HepG2 (cell line): Measurements from ENCODE around the gene TSNAXIP1. TPM values are rescaled to one million over a fixed set of nuclear protein-coding genes. Genes with fewer than 3 reads are reported as not detected.

Source experiments
- CBX1 ChIP-seq: IDR thresholded peaks from one replicate; pipeline ENCODE4 v1.6.1; 2016; ENCODE audit warnings: antibody characterized with exemption, low read depth
- DR1 ChIP-seq: sonication (generic); formaldehyde crosslinking; IDR thresholded peaks from 2 replicates; pipeline ENCODE4 v1.8.0; 2021; ENCODE audit warnings: mild to moderate bottlenecking, missing genetic modification reagents, inconsistent platforms
- ETV6 ChIP-seq: sonication (generic); formaldehyde crosslinking; conservative IDR thresholded peaks from 2 replicates; pipeline ENCODE4 v1.4.0; 2020; ENCODE audit warnings: missing genetic modification reagents
- HOXA7 ChIP-seq: sonication (generic); formaldehyde crosslinking; IDR thresholded peaks from 2 replicates; pipeline ENCODE4 v1.8.1; 2022; ENCODE audit warnings: mild to moderate bottlenecking, missing genetic modification reagents, moderate library complexity
- KAT2B ChIP-seq: fragments of 150-350 bp; IDR thresholded peaks from 2 replicates; pipeline ENCODE4 v1.6.1; 2014; ENCODE audit warnings: low read depth, low read length, borderline replicate concordance
- NCOA1 ChIP-seq: sonication (generic); formaldehyde crosslinking; IDR thresholded peaks from 2 replicates; pipeline ENCODE4 v1.9.0; 2021; ENCODE audit warnings: missing genetic modification reagents
- NFAT5 ChIP-seq: sonication (generic); formaldehyde crosslinking; IDR thresholded peaks from 2 replicates; pipeline ENCODE4 v1.4.0; 2020; ENCODE audit warnings: missing genetic modification reagents
- PBX3 ChIP-seq: sonication (generic); formaldehyde crosslinking; IDR thresholded peaks from 2 replicates; pipeline ENCODE4 v1.8.1; 2023; ENCODE audit warnings: missing genetic modification reagents, inconsistent platforms, borderline replicate concordance
- PHF21A ChIP-seq: sonication (generic); formaldehyde crosslinking; IDR thresholded peaks from 2 replicates; pipeline ENCODE4 v1.5.0; 2020; ENCODE audit warnings: mild to moderate bottlenecking, missing genetic modification reagents
- RBFOX2 ChIP-seq: fragments of 200-400 bp; formaldehyde crosslinking; IDR thresholded peaks from 2 replicates; pipeline ENCODE4 v1.6.1; 2017; ENCODE audit warnings: low read depth, mild to moderate bottlenecking, low read length
- SNAI1 ChIP-seq: sonication (generic); formaldehyde crosslinking; IDR thresholded peaks from 2 replicates; pipeline ENCODE4 v1.5.0; 2020; ENCODE audit warnings: mild to moderate bottlenecking, missing genetic modification reagents, borderline replicate concordance
- TAF15 ChIP-seq: fragments of 200-400 bp; formaldehyde crosslinking; IDR thresholded peaks from one replicate; pipeline ENCODE4 v1.6.1; 2018; ENCODE audit warnings: mild to moderate bottlenecking, low read depth, low read length; ENCODE audit not compliant: poor library complexity, severe bottlenecking
- ZNF317 ChIP-seq: sonication (generic); formaldehyde crosslinking; IDR thresholded peaks from 2 replicates; pipeline ENCODE4 v1.5.0; 2020; ENCODE audit warnings: mild to moderate bottlenecking, missing genetic modification reagents
- ZNF431 ChIP-seq: sonication (generic); formaldehyde crosslinking; IDR thresholded peaks from 2 replicates; pipeline ENCODE4 v1.9.0; 2022; ENCODE audit warnings: missing genetic modification reagents, low read depth, mild to moderate bottlenecking, borderline replicate concordance
- ZNF441 ChIP-seq: sonication (generic); formaldehyde crosslinking; IDR thresholded peaks from 2 replicates; pipeline ENCODE4 v1.7.0; 2021; ENCODE audit warnings: missing genetic modification reagents, borderline replicate concordance
- ZNF547 ChIP-seq: sonication (generic); formaldehyde crosslinking; IDR thresholded peaks from 2 replicates; pipeline ENCODE4 v1.5.1; 2020; ENCODE audit warnings: mild to moderate bottlenecking, missing genetic modification reagents
- ZNF850 ChIP-seq: sonication (generic); formaldehyde crosslinking; conservative IDR thresholded peaks from 2 replicates; pipeline ENCODE4 v1.9.0; 2021; ENCODE audit warnings: mild to moderate bottlenecking, missing genetic modification reagents
- polyA plus RNA-seq, 8 experiments: library from polyadenylated mRNA; depleted of rRNA in 3 of 8; stranded (reverse) in 7 of 8; unstranded in 1 of 8; fragments of >200 nt; fragmentation: Illumina TruSeq in 4 of 8; extraction: Trizol in 4 of 8; gene quantifications; 2 replicates each; pipeline versions ENCODE4 v1.2.1 to v1.2.3, GENCODE V29; 2011 to 2016; ENCODE audit warnings: low read depth in 4 of 8, missing spikeins in 1 of 8, mixed read lengths in 1 of 8; ENCODE audit not compliant: insufficient read depth in 1 of 8
- total RNA-seq, 5 experiments: library from RNA; depleted of rRNA; stranded (reverse); fragments of >200 nt; fragmentation: Illumina TruSeq; extraction: Trizol; gene quantifications; 2 replicates each; pipeline ENCODE4 v1.2.3, GENCODE V29; 2016; ENCODE audit warnings: low read depth in 1 of 5
- TF ChIP-seq, protein P1 (sequence below): sonication (generic); formaldehyde crosslinking; conservative IDR thresholded peaks from 2 replicates; pipeline ENCODE4 v1.8.1; 2023; ENCODE audit warnings: missing genetic modification reagents
- TF ChIP-seq, protein P2 (sequence below): sonication (generic); IDR thresholded peaks from 2 replicates; pipeline ENCODE4 v1.6.1; 2016; ENCODE audit warnings: low read depth, borderline replicate concordance

The TSNAXIP1 gene
- total and polyA plus RNA-seq, 2 of the 13 experiments (the other 11 are each of a cell fraction or from before 2014, with no cell fraction given), result 0.37 to 0.86 TPM

DNA sequence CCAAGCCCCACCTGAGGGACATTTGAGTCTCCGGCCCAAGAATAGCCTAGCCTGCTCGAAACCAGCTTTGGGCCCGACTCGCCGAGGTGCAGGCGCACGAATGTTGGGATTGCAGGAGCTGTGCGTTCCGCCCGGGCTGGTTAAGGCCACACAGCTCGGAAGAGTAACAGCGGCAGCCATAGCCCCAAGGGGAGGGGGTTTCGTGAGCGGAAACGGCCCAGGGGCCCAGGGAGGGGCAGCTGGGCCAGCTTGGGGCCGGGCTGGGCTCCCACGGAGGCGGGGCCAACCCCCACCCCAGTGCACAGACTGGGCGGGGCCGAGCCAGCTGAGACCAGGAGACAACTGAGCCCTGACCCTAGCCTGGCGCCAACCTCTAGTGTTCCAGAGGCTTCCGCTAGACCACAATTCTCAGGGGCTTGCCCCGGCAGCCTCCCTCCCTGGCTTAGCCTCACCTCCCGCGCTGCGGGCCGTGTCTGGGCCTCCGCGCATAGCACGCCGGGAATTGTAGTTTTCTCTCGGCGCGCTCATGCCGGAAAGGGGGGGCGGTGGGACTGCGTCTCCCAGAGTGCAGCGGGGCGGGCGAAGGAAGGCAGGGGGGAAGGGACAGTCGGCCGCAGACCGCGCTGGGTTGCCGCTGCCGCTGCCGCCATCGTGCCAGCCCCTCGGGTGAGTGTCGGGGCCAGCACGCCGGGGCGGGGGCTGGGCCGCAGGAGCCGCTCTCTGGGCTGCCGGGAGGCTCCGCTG, 39.8 kb downstream of the TSNAXIP1 start, which contains the start of gene NUTF2 (continued):
- TF ChIP-seq CBX1 (peak; percentile 31), ZNF431 (CRISPR knock-in tag) (peak; percentile 13; the same call in 1 of the 2 replicates), ZNF317 (CRISPR knock-in tag) (peak; percentile 78), PHF21A (CRISPR knock-in tag) (peak; percentile 98), ZNF850 (peak; percentile 98; the same call in 1 of the 2 replicates), HOXA7 (no peak), SNAI1 (CRISPR knock-in tag) (0 out of 2 replicates have a peak, but pooled peaks have one; percentile 84), TAF15 (peak; percentile 37), PBX3 (CRISPR knock-in tag) (no peak), ETV6 (no peak), ZNF441 (no peak), RBFOX2 (peak; percentile 93), ZNF547 (CRISPR knock-in tag) (peak; percentile 94), KAT2B (no peak), DR1 (CRISPR knock-in tag) (peak; percentile 29; the same call in 1 of the 2 replicates), NCOA1 (no peak), NFAT5 (CRISPR knock-in tag) (no peak; the same call in 1 of the 2 replicates)
- TF ChIP-seq, protein P1, sequence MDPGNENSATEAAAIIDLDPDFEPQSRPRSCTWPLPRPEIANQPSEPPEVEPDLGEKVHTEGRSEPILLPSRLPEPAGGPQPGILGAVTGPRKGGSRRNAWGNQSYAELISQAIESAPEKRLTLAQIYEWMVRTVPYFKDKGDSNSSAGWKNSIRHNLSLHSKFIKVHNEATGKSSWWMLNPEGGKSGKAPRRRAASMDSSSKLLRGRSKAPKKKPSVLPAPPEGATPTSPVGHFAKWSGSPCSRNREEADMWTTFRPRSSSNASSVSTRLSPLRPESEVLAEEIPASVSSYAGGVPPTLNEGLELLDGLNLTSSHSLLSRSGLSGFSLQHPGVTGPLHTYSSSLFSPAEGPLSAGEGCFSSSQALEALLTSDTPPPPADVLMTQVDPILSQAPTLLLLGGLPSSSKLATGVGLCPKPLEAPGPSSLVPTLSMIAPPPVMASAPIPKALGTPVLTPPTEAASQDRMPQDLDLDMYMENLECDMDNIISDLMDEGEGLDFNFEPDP (CRISPR knock-in tag), result no peak
- TF ChIP-seq, protein P2, sequence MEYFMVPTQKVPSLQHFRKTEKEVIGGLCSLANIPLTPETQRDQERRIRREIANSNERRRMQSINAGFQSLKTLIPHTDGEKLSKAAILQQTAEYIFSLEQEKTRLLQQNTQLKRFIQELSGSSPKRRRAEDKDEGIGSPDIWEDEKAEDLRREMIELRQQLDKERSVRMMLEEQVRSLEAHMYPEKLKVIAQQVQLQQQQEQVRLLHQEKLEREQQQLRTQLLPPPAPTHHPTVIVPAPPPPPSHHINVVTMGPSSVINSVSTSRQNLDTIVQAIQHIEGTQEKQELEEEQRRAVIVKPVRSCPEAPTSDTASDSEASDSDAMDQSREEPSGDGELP, result peak; percentile 99
